GM20000 (cell line): ENCODE results near the gene PRDM1.

ENCODE experiments used
- DNase-seq: peaks from one replicate; pipeline ENCODE4 v3.0.0; 2012; ENCODE audit warnings: low spot score
- TF ChIP-seq, protein P1 (sequence below): IDR thresholded peaks from 2 replicates; pipeline ENCODE4 v1.5.1; 2012; ENCODE audit warnings: mild to moderate bottlenecking, control low read depth; ENCODE audit errors: extremely low read depth, missing control alignments

PRDM1 gene

DNA sequence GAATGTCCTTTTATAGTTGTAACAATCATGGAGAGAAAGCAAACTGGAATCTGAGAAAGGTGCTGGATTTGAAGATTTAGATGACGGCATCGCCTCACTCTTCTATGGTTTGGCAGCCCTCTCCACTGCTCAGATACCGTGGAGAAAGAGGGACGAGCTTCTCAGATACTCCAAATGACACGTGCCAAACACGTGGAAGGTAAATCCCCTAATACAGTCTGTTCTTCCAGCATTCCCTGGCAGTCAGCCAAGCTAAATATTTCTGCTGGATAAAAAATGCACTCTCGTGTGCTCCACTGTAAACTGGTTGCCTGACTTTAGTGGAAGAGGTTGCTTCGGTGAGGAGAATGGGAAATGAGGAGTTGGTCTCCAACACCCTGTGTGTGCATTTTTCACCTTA lies 16.7 kb upstream of the PRDM1 start:
- TF ChIP-seq, protein P1, sequence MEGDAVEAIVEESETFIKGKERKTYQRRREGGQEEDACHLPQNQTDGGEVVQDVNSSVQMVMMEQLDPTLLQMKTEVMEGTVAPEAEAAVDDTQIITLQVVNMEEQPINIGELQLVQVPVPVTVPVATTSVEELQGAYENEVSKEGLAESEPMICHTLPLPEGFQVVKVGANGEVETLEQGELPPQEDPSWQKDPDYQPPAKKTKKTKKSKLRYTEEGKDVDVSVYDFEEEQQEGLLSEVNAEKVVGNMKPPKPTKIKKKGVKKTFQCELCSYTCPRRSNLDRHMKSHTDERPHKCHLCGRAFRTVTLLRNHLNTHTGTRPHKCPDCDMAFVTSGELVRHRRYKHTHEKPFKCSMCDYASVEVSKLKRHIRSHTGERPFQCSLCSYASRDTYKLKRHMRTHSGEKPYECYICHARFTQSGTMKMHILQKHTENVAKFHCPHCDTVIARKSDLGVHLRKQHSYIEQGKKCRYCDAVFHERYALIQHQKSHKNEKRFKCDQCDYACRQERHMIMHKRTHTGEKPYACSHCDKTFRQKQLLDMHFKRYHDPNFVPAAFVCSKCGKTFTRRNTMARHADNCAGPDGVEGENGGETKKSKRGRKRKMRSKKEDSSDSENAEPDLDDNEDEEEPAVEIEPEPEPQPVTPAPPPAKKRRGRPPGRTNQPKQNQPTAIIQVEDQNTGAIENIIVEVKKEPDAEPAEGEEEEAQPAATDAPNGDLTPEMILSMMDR, result no peak
- no peak for DNase-seq

DNA sequence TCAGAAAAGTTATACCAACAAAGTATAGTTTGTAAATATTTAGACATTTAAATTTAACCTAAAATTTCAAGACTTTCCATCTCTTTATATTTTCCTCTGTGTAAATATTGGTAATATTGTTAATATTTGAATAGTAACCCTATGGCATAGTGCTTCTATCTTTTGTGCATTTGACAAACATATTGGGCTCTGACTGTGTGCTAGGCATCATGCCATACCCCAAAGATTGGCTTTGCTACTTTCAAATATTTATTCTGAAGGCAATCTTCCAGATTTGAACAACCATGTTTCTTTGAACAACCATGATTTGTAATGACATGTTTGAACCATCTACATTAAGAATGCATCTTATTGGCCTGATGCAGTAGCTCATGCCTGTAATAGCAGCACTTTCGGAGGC lies 15.5 kb upstream of the PRDM1 start:
- TF ChIP-seq, protein P1, result no peak

DNA sequence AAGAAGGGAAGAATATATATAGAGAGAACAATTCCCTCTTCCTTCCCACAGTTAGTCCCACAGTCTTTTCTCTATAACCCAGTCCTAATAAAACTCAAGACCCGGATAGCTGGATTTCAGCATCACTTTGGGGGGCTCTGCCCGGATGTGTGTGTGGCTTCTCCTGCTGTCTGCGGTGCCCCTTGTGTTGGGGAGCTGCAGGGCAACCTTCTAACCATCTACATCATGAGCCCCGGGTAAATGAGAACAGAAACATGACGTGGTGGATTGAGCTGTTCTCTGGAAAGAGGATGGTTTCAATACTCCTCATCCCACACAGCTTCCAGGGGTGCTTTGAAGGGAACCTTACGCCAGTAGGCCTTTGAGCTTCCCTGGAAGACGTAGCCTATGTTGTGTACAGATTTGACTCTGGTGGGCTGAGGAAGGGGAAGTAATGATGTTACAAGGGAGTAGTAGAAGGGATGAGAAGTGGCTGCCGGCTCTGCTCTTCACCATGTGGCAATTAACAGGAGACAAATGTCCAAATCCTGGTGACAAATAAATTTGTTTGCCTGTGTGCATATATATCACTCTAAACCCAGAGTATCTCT lies 13.5 kb upstream of the PRDM1 start:
- no peak for DNase-seq

More for the DNA sequence above, 15.5 kb upstream of the PRDM1 start:
- no peak for DNase-seq

DNA sequence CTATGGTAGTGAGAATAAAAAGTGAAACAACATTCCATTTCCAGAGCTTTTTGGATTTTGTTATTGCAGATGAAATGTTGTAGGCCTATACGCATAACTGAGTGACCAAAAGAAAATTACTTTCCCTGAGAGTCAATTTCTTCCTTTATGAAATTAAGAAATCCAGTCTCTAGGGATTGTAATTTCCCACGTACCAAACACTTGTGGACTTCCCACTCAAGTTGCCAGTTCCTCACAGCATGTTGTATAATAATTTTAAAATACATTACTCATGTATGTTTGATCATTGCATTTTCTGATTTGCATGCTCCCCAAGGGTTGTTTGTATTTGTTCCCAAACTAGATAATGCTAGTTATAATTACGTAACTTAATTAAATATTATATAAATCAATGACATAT lies 12.0 kb upstream of the PRDM1 start:
- TF ChIP-seq, protein P1, result no peak
- DNase-seq, result no peak

More for the DNA sequence above, 13.5 kb upstream of the PRDM1 start:
- TF ChIP-seq, protein P1, result no peak

DNA sequence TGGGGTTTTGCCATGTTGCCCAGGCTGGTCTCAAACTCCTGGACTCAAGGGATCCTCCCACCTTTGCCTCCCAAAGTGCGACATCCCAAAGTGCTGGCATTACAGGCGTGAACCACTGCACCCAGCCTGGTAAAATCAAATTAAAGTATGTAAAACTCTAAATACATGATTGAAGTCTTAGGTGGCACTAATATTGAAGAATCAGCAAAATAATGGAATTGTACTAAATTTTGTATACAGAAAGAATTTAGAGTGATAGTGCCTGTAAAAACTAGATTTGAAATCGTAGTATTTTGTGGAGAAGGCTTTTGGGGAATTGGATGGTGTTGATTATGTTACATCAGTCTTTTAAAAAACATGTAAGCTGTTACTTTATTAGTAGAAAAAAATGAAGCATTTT lies 10.0 kb upstream of the PRDM1 start:
- DNase-seq, result no peak
- TF ChIP-seq, protein P1, result no peak

DNA sequence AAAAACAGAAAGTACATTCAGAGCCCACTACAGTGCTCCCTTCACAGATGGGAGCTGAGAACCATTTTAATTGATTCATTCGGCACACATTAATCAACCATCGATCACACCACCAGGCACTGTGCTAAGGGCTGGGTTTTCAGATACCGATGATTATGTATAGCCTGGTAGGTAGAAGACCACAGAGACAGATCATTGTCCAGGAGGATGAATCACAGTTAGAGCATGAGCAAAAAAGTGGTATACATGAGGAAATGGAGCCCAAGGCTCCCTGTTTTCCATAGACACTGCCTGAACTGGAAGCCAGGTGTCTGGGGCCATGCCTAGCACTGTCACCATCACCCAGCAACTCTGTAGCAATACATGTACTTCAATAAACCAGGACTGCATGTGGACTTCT lies 9.0 kb upstream of the PRDM1 start:
- TF ChIP-seq, protein P1, result no peak
- DNase-seq, result no peak

DNA sequence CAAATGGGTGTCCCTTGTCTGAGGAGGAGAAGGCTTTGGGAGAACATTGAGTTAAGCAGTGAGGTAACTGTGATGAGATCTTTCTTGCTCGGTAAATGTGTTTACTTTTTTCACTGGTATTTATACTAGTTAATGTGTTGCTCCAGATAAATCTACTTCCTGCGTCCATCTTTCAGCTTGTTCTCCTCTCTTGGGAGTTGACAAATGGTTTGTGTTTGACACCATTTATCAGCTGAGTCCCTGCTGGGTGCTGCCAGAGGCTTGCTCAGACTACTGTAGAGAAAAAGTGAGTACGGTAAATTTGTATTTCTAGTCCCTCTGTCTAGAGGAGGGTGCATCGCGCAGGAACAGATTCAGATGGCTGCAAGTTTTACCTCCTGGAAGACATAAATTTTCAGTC lies 8.3 kb upstream of the PRDM1 start:
- DNase-seq, result no peak
- TF ChIP-seq, protein P1, result no peak
